Activated CD8-positive, alpha-beta T cell treated with anti-CD3 and anti-CD28 coated beads, Interleukin-2, amount 10 ng/mL, durations not matched to agents 7 days and 5 days (primary cell): ENCODE measurements around the gene HDAC4. TPM values are rescaled to one million over a fixed set of nuclear protein-coding genes. Genes with fewer than 3 reads are reported as not detected.

Experiments used
- ATAC-seq: fragments of 150-1000 bp; cut with Tn5 transposase; one replicate; pipeline ENCODE4 v1.10.0; 2021; ENCODE audit warnings: moderate library complexity
- CTCF ChIA-PET: fragments of 350-600 bp; sonication (Branson Sonifier 250); formaldehyde crosslinking; loops from one replicate; lab custom pipeline; 2021; ENCODE audit warnings: antibody characterized with exemption; lab: Charles Lee
- POLR2A ChIA-PET: fragments of 350-600 bp; sonication (Branson Sonifier 250); formaldehyde crosslinking; loops from one replicate; lab custom pipeline; 2021; ENCODE audit warnings: antibody characterized with exemption; lab: Charles Lee
- DNase-seq: peaks from one replicate; pipeline ENCODE4 v3.0.0-alpha.2; 2020
- H3K27ac Mint-ChIP-seq: one replicate; pipeline ENCODE4 v1.8.0; 2021; ENCODE audit warnings: mild to moderate bottlenecking, mixed read lengths
- H3K27me3 Mint-ChIP-seq: one replicate; pipeline ENCODE4 v1.8.0; 2021; ENCODE audit warnings: low read depth, mixed read lengths
- H3K36me3 Mint-ChIP-seq: one replicate; pipeline ENCODE4 v1.8.0; 2021; ENCODE audit warnings: low read depth, mixed read lengths
- H3K4me1 Mint-ChIP-seq: one replicate; pipeline ENCODE4 v1.8.0; 2021; ENCODE audit warnings: low read depth, mixed read lengths
- H3K4me3 Mint-ChIP-seq: one replicate; pipeline ENCODE4 v1.8.0; 2021; ENCODE audit warnings: mild to moderate bottlenecking, mixed read lengths
- H3K9me3 Mint-ChIP-seq: one replicate; pipeline ENCODE4 v1.8.0; 2022; ENCODE audit warnings: mixed read lengths; ENCODE audit not compliant: insufficient read depth
- total RNA-seq, 2 experiments: library from RNA; stranded (reverse); gene quantifications; one replicate each; pipeline ENCODE4 v1.2.3, GENCODE V29; 2021

HDAC4 gene
- total RNA-seq, 2 experiments from 2014 or later: 50.7 to 58.8 TPM

- Mint-ChIP-seq H3K4me3 (no peak overlapping the region), H3K27me3 (no peaks in the 10 kb centered on the region)
- DNase-seq: no peak
Observed at GRCh38 chr2:239386872-239387445, 13.9 kb downstream of the HDAC4 start.

GRCh38 chr2:239386001-239386670, 14.7 kb downstream of the HDAC4 start:
- no peaks in the 10 kb centered on the region for H3K9me3 Mint-ChIP-seq
- no peak overlapping the region for H3K4me3 Mint-ChIP-seq
- no peak overlapping the region for H3K27ac Mint-ChIP-seq
- H3K36me3 Mint-ChIP-seq: peaks cover 10% of the 10 kb centered on the region
- ChIA-PET POLR2A (interaction anchor here (1.7 kb wide), 1 partner anchor 15 kb away, joined by 10 read pairs; the partner anchor contains the start of gene HDAC4), CTCF (no interaction called here)
- ATAC-seq (no peak), DNase-seq (no peak)
- peaks cover 12% of the 10 kb centered on the region for H3K4me1 Mint-ChIP-seq
- no peaks in the 10 kb centered on the region for H3K27me3 Mint-ChIP-seq

More at GRCh38 chr2:239386872-239387445, 13.9 kb downstream of the HDAC4 start:
- Mint-ChIP-seq H3K36me3 (peaks cover 10% of the 10 kb centered on the region), H3K27ac (no peak overlapping the region), H3K9me3 (no peaks in the 10 kb centered on the region), H3K4me1 (peaks cover 4% of the 10 kb centered on the region)
- no peak for ATAC-seq
- POLR2A ChIA-PET: no interaction called here
- CTCF ChIA-PET: interaction anchor here (1.0 kb wide), 1 partner anchor 12 kb away, joined by 4 read pairs; no protein-coding TSS in a partner anchor

GRCh38 chr2:239385096-239386000, 15.5 kb downstream of the HDAC4 start:
- Mint-ChIP-seq H3K4me3 (no peak overlapping the region), H3K27ac (no peak overlapping the region), H3K9me3 (no peaks in the 10 kb centered on the region), H3K27me3 (no peaks in the 10 kb centered on the region), H3K4me1 (peaks cover 18% of the 10 kb centered on the region), H3K36me3 (peaks cover 10% of the 10 kb centered on the region)
- ChIA-PET POLR2A (interaction anchor here (1.7 kb wide), 1 partner anchor 16 kb away, joined by 10 read pairs; the partner anchor contains the start of gene HDAC4), CTCF (no interaction called here)
- DNase-seq (no peak), ATAC-seq (no peak)

- POLR2A ChIA-PET: no interaction called here
- H3K9me3 Mint-ChIP-seq: no peaks in the 10 kb centered on the region
- H3K36me3 Mint-ChIP-seq: peaks cover 5% of the 10 kb centered on the region
- ATAC-seq (no peak), DNase-seq (no peak)
- no peaks in the 10 kb centered on the region for H3K27me3 Mint-ChIP-seq
- no peak overlapping the region for H3K27ac Mint-ChIP-seq
- H3K4me3 Mint-ChIP-seq: no peak overlapping the region
- H3K4me1 Mint-ChIP-seq: peaks cover 23% of the 10 kb centered on the region
- CTCF ChIA-PET: interaction anchor here (0.9 kb wide), 1 partner anchor 15 kb away, joined by 3 read pairs; no protein-coding TSS in a partner anchor
Observed at GRCh38 chr2:239383759-239384156, 17.1 kb downstream of the HDAC4 start.

GRCh38 chr2:239383036-239383758, 17.6 kb downstream of the HDAC4 start:
- no peak for ATAC-seq

GRCh38 chr2:239382384-239382880, 18.4 kb downstream of the HDAC4 start:
- POLR2A ChIA-PET: no interaction called here
- H3K36me3 Mint-ChIP-seq: peaks cover 5% of the 10 kb centered on the region
- no peak overlapping the region for H3K4me3 Mint-ChIP-seq
- H3K27ac Mint-ChIP-seq: no peak overlapping the region
- H3K4me1 Mint-ChIP-seq: peaks cover 23% of the 10 kb centered on the region
- no peak for ATAC-seq
- H3K9me3 Mint-ChIP-seq: no peaks in the 10 kb centered on the region
- no peak for DNase-seq
- no peaks in the 10 kb centered on the region for H3K27me3 Mint-ChIP-seq
- CTCF ChIA-PET: interaction anchor here (0.6 to 3.7 kb wide), 2 partner anchors 115 to 240 kb away, joined by 3 to 15 read pairs; no protein-coding TSS in a partner anchor

More at GRCh38 chr2:239383036-239383758, 17.6 kb downstream of the HDAC4 start:
- POLR2A ChIA-PET: no interaction called here
- Mint-ChIP-seq H3K4me3 (no peak overlapping the region), H3K9me3 (no peaks in the 10 kb centered on the region), H3K27ac (no peak overlapping the region), H3K27me3 (no peaks in the 10 kb centered on the region), H3K36me3 (peaks cover 5% of the 10 kb centered on the region), H3K4me1 (peaks cover 23% of the 10 kb centered on the region)
- CTCF ChIA-PET: interaction anchor here (0.9 to 3.7 kb wide), 2 partner anchors 15 to 116 kb away, joined by 3 to 15 read pairs; no protein-coding TSS in a partner anchor
- no peak for DNase-seq

- H3K27ac Mint-ChIP-seq: no peak overlapping the region
Observed at GRCh38 chr2:239381709-239382134, 19.1 kb downstream of the HDAC4 start.

GRCh38 chr2:239380831-239381708, 19.8 kb downstream of the HDAC4 start:
- ATAC-seq (peak; percentile 83), DNase-seq (peak; percentile 74)
- Mint-ChIP-seq H3K4me3 (peak overlapping the region; percentile 73), H3K27ac (peak overlapping the region; percentile 79), H3K4me1 (peaks cover 21% of the 10 kb centered on the region), H3K9me3 (no peaks in the 10 kb centered on the region), H3K36me3 (peaks cover 5% of the 10 kb centered on the region), H3K27me3 (no peaks in the 10 kb centered on the region)
- POLR2A ChIA-PET: interaction anchor here (0.7 to 1.5 kb wide), 2 partner anchors 20 kb away, joined by 4 to 5 read pairs; partner anchors contain the start of gene HDAC4
- CTCF ChIA-PET: interaction anchor here (0.8 to 3.7 kb wide), 12 partner anchors 8 to 114 kb away, joined by 3 to 15 read pairs (median 4); partner anchors contain the start of gene HDAC4

More at GRCh38 chr2:239381709-239382134, 19.1 kb downstream of the HDAC4 start:
- H3K4me1 Mint-ChIP-seq: peaks cover 23% of the 10 kb centered on the region
- DNase-seq: no peak
- H3K27me3 Mint-ChIP-seq: no peaks in the 10 kb centered on the region
- H3K36me3 Mint-ChIP-seq: peaks cover 5% of the 10 kb centered on the region
- CTCF ChIA-PET: interaction anchor here (0.6 to 3.7 kb wide), 9 partner anchors 8 to 239 kb away, joined by 3 to 15 read pairs (median 4); partner anchors contain the start of gene HDAC4
- H3K4me3 Mint-ChIP-seq: peak overlapping the region; percentile 73
- POLR2A ChIA-PET: interaction anchor here (0.7 kb wide), 1 partner anchor 19 kb away, joined by 4 read pairs; no protein-coding TSS in a partner anchor
- H3K9me3 Mint-ChIP-seq: no peaks in the 10 kb centered on the region
- ATAC-seq: peak; percentile 2

GRCh38 chr2:239379641-239380170, 21.1 kb downstream of the HDAC4 start:
- H3K27me3 Mint-ChIP-seq: no peaks in the 10 kb centered on the region
- H3K4me1 Mint-ChIP-seq: peaks cover 21% of the 10 kb centered on the region
- no peak for ATAC-seq
- no peak for DNase-seq
- ChIA-PET CTCF (interaction anchor here (0.9 to 3.7 kb wide), 7 partner anchors 10 to 112 kb away, joined by 3 to 15 read pairs (median 4); partner anchors contain the start of gene HDAC4), POLR2A (interaction anchor here (1.5 kb wide), 1 partner anchor 21 kb away, joined by 5 read pairs; the partner anchor contains the start of gene HDAC4)
- H3K27ac Mint-ChIP-seq: no peak overlapping the region
- H3K4me3 Mint-ChIP-seq: no peak overlapping the region
- H3K9me3 Mint-ChIP-seq: no peaks in the 10 kb centered on the region
- peaks cover 5% of the 10 kb centered on the region for H3K36me3 Mint-ChIP-seq
